HEK293T (cell line): ENCODE results near the gene ADSL.

Experiments used
- CTCF ChIA-PET: fragments of 350-600 bp; formaldehyde crosslinking; extraction: SDS; loops from one replicate; lab custom pipeline; 2021; ENCODE audit warnings: antibody characterized with exemption, inconsistent platforms; lab: Yijun Ruan, JAX
- POLR2A ChIA-PET: fragments of 350-600 bp; formaldehyde crosslinking; extraction: SDS; loops from one replicate; lab custom pipeline; 2020; ENCODE audit warnings: antibody characterized with exemption, inconsistent platforms; lab: Yijun Ruan, JAX
- DNase-seq: peaks from one replicate; pipeline ENCODE4 v3.0.0; 2012; ENCODE audit warnings: mixed read lengths; ENCODE audit errors: extremely low spot score
- ARNT ChIP-seq: fragments of 450-650 bp; IDR thresholded peaks from 2 replicates; pipeline ENCODE4 v1.6.1; 2017; ENCODE audit warnings: mild to moderate bottlenecking
- BHLHE40 ChIP-seq: fragments of 450-650 bp; IDR thresholded peaks from 2 replicates; pipeline ENCODE4 v1.6.1; 2016; ENCODE audit warnings: mild to moderate bottlenecking, moderate library complexity, borderline replicate concordance
- CTBP1 ChIP-seq: fragments of 450-650 bp; IDR thresholded peaks from 2 replicates; pipeline ENCODE4 v1.6.1; 2016; ENCODE audit warnings: borderline replicate concordance
- ELF4 ChIP-seq: fragments of 450-650 bp; IDR thresholded peaks from 2 replicates; pipeline ENCODE4 v1.6.1; 2017; ENCODE audit warnings: antibody characterized with exemption
- FOXA1 ChIP-seq: fragments of 450-650 bp; IDR thresholded peaks from 2 replicates; pipeline ENCODE4 v1.6.1; 2016; ENCODE audit warnings: mild to moderate bottlenecking
- FOXK2 ChIP-seq: fragments of 450-650 bp; IDR thresholded peaks from 2 replicates; pipeline ENCODE4 v1.6.1; 2016; ENCODE audit warnings: mild to moderate bottlenecking
- FOXM1 ChIP-seq: fragments of 450-650 bp; IDR thresholded peaks from 2 replicates; pipeline ENCODE4 v1.6.1; 2017; ENCODE audit warnings: mild to moderate bottlenecking, borderline replicate concordance
- HDGF ChIP-seq: fragments of 450-650 bp; IDR thresholded peaks from 2 replicates; pipeline ENCODE4 v1.6.1; 2017; ENCODE audit warnings: antibody characterized with exemption, borderline replicate concordance
- L3MBTL2 ChIP-seq: fragments of 450-650 bp; conservative IDR thresholded peaks from 2 replicates; pipeline ENCODE4 v1.6.1; 2016; ENCODE audit warnings: mild to moderate bottlenecking
- LEF1 ChIP-seq: fragments of 450-650 bp; IDR thresholded peaks from 2 replicates; pipeline ENCODE4 v1.6.1; 2017; ENCODE audit warnings: mild to moderate bottlenecking, borderline replicate concordance
- NFRKB ChIP-seq: fragments of 450-650 bp; IDR thresholded peaks from 2 replicates; pipeline ENCODE4 v1.6.1; 2016; ENCODE audit warnings: mild to moderate bottlenecking, moderate library complexity
- SP1 ChIP-seq: fragments of 450-650 bp; IDR thresholded peaks from 2 replicates; pipeline ENCODE4 v1.6.1; 2017
- SUZ12 ChIP-seq: fragments of 450-650 bp; IDR thresholded peaks from 2 replicates; pipeline ENCODE4 v1.6.1; 2016; ENCODE audit warnings: mild to moderate bottlenecking
- TARDBP ChIP-seq: fragments of 450-650 bp; IDR thresholded peaks from 2 replicates; pipeline ENCODE4 v1.6.1; 2016
- ZNF384 ChIP-seq: fragments of 450-650 bp; IDR thresholded peaks from 2 replicates; pipeline ENCODE4 v1.6.1; 2016
- TF ChIP-seq, protein P1 (sequence below): fragments of 450-650 bp; IDR thresholded peaks from 2 replicates; pipeline ENCODE4 v1.6.1; 2016

Gene ADSL

DNA sequence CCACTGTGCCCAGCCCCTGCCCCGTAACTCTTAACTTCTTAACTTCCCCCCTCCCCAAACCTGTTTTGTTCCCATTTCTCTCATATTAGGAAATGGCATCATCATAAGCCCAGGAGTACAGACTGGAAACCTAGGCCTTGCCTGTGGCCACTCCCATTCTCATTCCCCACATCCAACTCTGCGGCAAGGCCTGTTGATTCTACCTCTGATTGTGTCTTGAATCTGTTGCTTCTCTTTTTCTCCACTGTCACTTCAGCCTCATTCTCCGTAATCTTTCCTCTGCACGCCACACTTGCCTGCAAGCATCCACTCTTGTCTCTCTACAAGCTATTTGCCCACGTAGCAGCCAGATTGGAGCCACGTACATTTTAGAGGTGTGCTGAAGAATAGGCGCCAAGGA is 49.3 kb downstream of the ADSL start:
- TF ChIP-seq HDGF (no peak), L3MBTL2 (no peak), BHLHE40 (no peak)
- TF ChIP-seq, protein P1, sequence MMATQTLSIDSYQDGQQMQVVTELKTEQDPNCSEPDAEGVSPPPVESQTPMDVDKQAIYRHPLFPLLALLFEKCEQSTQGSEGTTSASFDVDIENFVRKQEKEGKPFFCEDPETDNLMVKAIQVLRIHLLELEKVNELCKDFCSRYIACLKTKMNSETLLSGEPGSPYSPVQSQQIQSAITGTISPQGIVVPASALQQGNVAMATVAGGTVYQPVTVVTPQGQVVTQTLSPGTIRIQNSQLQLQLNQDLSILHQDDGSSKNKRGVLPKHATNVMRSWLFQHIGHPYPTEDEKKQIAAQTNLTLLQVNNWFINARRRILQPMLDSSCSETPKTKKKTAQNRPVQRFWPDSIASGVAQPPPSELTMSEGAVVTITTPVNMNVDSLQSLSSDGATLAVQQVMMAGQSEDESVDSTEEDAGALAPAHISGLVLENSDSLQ: no peak
- CTCF ChIA-PET: no interaction called here
- no peak for DNase-seq
- POLR2A ChIA-PET: interaction anchor here (1.0 kb wide), 1 partner anchor 9 kb away, joined by 4 read pairs; no protein-coding TSS in a partner anchor

DNA sequence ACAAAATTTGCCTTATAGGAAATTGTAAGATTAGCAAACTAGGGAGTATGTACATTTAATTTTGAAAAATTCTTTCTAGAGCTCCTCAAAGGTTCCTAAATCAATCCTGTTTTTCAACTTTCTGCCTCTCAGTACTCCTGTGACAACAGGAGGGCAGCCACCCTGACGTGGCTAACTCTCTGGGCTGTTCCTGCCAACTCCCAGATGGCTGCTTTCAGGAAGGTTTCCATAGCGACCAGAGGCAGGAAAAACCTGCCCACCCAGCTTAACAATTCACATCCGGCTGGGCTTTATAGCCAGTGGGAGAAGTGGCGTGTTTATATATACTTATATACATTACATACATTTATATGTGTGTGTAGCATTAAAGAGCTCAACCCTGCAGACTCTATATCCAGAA is 50.6 kb downstream of the ADSL start:
- peak; percentile 52 for DNase-seq
- no peak for TF ChIP-seq L3MBTL2
- TF ChIP-seq FOXA1: no peak
- no peak for TF ChIP-seq BHLHE40
- TF ChIP-seq, protein P1: no peak
- TF ChIP-seq CTBP1: no peak
- TF ChIP-seq SP1: no peak
- TF ChIP-seq FOXK2: no peak
- no peak for TF ChIP-seq TARDBP
- ChIA-PET CTCF (no interaction called here), POLR2A (interaction anchor here (1.3 kb wide), 1 partner anchor 15 kb away, joined by 4 read pairs; no protein-coding TSS in a partner anchor)

DNA sequence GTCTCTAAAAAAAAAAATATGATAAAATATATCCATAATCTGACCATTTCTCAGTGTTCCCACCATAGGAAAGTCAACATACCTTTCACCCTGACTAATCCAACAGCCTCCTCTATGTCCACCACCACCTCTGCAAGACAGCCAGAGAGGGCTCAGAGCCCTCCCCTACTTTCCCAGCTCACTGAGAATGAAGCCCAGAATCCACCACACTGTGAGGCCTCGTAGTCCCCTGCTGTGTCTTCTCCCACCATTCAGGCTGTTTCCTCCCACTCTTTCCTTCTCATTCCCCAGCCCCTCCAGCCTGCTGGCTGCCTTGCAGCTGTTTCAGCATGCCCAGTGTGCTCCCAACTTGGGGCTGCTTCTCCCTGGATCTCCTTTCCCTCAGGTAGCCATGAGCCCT is 51.1 kb downstream of the ADSL start:
- TF ChIP-seq TARDBP (no peak), BHLHE40 (no peak), HDGF (no peak)
- TF ChIP-seq, protein P1: no peak
- DNase-seq: no peak
- POLR2A ChIA-PET: interaction anchor here (0.9 to 1.3 kb wide), 2 partner anchors 12 to 15 kb away, joined by 3 to 4 read pairs; no protein-coding TSS in a partner anchor
- CTCF ChIA-PET: no interaction called here

GRCh38 chr22:40399621-40400020 is 53.3 kb downstream of the ADSL start:
- TF ChIP-seq FOXA1 (no peak), FOXK2 (no peak), CTBP1 (no peak), NFRKB (no peak), L3MBTL2 (no peak), SUZ12 (no peak), ELF4 (no peak), TARDBP (no peak), LEF1 (no peak), SP1 (no peak), ARNT (no peak), FOXM1 (no peak), ZNF384 (no peak), BHLHE40 (no peak), HDGF (no peak)
- TF ChIP-seq, protein P1: no peak
- ChIA-PET CTCF (interaction anchor here (0.7 kb wide), 1 partner anchor 857 kb away, joined by 3 read pairs; no protein-coding TSS in a partner anchor), POLR2A (no interaction called here)
- no peak for DNase-seq

- TF ChIP-seq ARNT (no peak), FOXA1 (no peak), NFRKB (no peak)
- ChIA-PET POLR2A (no interaction called here), CTCF (no interaction called here)
- DNase-seq: no peak
Measured at GRCh38 chr22:40400159-40400558, 53.9 kb downstream of the ADSL start.

DNA sequence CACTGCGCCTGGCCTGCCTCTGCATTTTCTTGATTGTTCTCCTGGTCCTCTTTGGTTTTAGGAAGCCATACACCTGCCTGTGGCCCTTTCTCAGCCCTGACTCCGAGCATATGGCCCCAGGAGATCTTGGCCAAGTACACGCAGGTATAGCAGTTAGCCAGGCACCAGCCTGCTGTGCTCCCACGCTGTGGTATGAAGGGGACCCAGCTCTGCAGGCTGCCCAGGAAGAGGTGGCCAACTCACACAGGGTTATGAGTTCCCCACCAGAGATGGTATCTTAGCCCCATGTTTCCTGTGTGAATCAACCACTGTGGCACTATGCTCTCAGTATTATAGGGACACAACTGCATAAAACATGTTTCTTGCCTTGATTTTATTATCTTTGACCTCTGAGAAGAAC is 55.2 kb downstream of the ADSL start:
- CTCF ChIA-PET: no interaction called here
- no peak for TF ChIP-seq ZNF384
- no peak for TF ChIP-seq SUZ12
- no peak for TF ChIP-seq TARDBP
- no peak for TF ChIP-seq CTBP1
- DNase-seq: no peak
- POLR2A ChIA-PET: no interaction called here

DNA sequence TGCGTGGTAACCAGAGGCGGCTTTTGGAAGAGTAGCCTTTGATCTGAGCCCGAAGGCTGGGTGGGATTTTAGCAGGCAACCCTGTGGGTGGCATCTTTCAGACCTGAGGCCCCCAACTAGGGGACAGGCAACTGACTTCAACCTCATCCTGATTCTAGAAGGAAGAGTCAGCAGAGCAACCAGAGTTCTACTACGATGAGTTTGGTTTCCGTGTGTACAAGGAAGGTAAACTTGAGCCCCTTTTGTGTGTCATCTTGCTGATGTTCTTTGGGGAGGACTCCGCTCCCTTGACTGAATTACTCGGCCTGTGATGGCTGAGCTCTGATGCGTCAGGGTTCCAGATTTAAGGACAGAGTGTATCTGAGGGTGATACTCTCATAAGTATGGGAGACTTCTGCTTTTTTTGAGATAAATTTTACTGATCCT is 55.7 kb downstream of the ADSL start:
- no peak for TF ChIP-seq ZNF384
- no peak for TF ChIP-seq BHLHE40
- TF ChIP-seq, protein P1: no peak
- no peak for TF ChIP-seq ARNT
- TF ChIP-seq NFRKB: no peak
- no peak for TF ChIP-seq FOXA1
- TF ChIP-seq HDGF: no peak
- no peak for TF ChIP-seq SUZ12
- TF ChIP-seq CTBP1: no peak
- no peak for TF ChIP-seq ELF4
- ChIA-PET CTCF (no interaction called here), POLR2A (no interaction called here)

More for the DNA sequence above, 55.7 kb downstream of the ADSL start:
- DNase-seq: no peak
